Heart left ventricle (tissue), 13 donors: ENCODE results near the gene ZEB2.

Experiments used
- POLR2A ChIP-seq, 2 donors: fragments of 450-650 bp; IDR thresholded peaks; one replicate each; pipeline ENCODE4 v1.6.1; 2017; ENCODE audit warnings: antibody characterized with exemption in 2 of 2, mild to moderate bottlenecking in 2 of 2, moderate library complexity in 2 of 2
- TF ChIP-seq, protein P1 (sequence below), 12 donors: fragments of 200-600 bp; sonication (generic) in 4 of 12; IDR thresholded peaks; one replicate each; pipeline versions ENCODE4 v1.5.0 to v1.8.0; 2018 to 2022; ENCODE audit warnings: antibody characterized with exemption in 12 of 12, mild to moderate bottlenecking in 5 of 12
- donor health status: ischemic (EF 13 %, LVEDD 7.1; RV severe dilation, severe dysfunction).
- donor health status: DM: no; HTN: yes; CAD: no.
- donor health status: DM: no; HTN: no; CAD: no.
- donor health status: ischemic (EF 25% LVEDD 6.9; RV normal size, moderate dysfunction).
- donor health status: ischemic (EF 25% LVEDD 5.7; RV mildly dilated, moderate dysfunction).
- donor health status: ischemic (EF 35%, LVEDD 5.7; RV mildly dilated, moderate dysfunction).
- donor health status: nonischemic (EF 11% LVEDD 7.7; RV severe dilation, severe dysfunction).
- donor health status: DM: yes; HTN: yes; CAD: no.
- donor health status: PGD.
- donor health status: ischemic (EF 29% LVEDD 5.4; RV normal size, mild dysfunction).
- donor health status: nonischemic (EF 23%, LVEDD 6.1; RV moderate dilation, normal function).

GRCh38 chr2:144523596-144524117, 3.7 kb upstream of the ZEB2 start:
- no peak for TF ChIP-seq POLR2A (IDR thresholded peaks at IDR 0.05)
- TF ChIP-seq, protein P1, sequence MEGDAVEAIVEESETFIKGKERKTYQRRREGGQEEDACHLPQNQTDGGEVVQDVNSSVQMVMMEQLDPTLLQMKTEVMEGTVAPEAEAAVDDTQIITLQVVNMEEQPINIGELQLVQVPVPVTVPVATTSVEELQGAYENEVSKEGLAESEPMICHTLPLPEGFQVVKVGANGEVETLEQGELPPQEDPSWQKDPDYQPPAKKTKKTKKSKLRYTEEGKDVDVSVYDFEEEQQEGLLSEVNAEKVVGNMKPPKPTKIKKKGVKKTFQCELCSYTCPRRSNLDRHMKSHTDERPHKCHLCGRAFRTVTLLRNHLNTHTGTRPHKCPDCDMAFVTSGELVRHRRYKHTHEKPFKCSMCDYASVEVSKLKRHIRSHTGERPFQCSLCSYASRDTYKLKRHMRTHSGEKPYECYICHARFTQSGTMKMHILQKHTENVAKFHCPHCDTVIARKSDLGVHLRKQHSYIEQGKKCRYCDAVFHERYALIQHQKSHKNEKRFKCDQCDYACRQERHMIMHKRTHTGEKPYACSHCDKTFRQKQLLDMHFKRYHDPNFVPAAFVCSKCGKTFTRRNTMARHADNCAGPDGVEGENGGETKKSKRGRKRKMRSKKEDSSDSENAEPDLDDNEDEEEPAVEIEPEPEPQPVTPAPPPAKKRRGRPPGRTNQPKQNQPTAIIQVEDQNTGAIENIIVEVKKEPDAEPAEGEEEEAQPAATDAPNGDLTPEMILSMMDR (IDR thresholded peaks at IDR 0.05), result no peak
